ENCODE measurements around the gene LRRC59.

DNA sequence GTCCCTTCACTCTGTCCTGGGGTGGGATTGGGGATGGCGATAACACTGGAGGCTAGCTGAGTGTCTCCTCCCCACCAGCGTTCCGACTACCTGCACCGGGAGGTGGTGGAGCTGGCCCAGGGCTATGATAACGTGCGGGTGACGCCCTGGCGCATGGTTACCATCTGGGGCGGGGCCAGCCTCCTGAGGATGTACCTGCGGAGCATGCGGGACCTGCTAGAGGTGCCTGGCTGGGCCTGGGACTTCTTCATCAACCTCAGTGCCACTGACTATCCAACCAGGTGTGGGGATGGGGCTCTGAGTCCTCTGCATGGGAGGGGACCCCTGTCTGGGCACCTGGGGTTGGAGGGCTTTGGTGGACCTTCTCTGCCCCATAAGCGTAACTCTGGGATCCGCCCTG lies 42.5 kb downstream of the LRRC59 start:
- TF ChIP-seq KLF9 (CRISPR knock-in tag; IDR thresholded peaks at IDR 0.05; ENCODE audit: low read depth), result no peak
- TF ChIP-seq, protein P1, sequence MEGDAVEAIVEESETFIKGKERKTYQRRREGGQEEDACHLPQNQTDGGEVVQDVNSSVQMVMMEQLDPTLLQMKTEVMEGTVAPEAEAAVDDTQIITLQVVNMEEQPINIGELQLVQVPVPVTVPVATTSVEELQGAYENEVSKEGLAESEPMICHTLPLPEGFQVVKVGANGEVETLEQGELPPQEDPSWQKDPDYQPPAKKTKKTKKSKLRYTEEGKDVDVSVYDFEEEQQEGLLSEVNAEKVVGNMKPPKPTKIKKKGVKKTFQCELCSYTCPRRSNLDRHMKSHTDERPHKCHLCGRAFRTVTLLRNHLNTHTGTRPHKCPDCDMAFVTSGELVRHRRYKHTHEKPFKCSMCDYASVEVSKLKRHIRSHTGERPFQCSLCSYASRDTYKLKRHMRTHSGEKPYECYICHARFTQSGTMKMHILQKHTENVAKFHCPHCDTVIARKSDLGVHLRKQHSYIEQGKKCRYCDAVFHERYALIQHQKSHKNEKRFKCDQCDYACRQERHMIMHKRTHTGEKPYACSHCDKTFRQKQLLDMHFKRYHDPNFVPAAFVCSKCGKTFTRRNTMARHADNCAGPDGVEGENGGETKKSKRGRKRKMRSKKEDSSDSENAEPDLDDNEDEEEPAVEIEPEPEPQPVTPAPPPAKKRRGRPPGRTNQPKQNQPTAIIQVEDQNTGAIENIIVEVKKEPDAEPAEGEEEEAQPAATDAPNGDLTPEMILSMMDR (CRISPR knock-in tag; IDR thresholded peaks at IDR 0.05), result no peak
- no peak for TF ChIP-seq ASH2L (IDR thresholded peaks at IDR 0.05; ENCODE audit: insufficient read length, low read depth, low read length)
- no peak for TF ChIP-seq JUND (CRISPR knock-in tag; IDR thresholded peaks at IDR 0.05)
- no peak for TF ChIP-seq HNF4G (IDR thresholded peaks at IDR 0.05; ENCODE audit: borderline replicate concordance, low read depth, low read length)
- TF ChIP-seq HNF4G (CRISPR knock-in tag; IDR thresholded peaks at IDR 0.05; ENCODE audit: borderline replicate concordance, low read depth), result no peak
- no peak for TF ChIP-seq GLI4 (CRISPR knock-in tag; IDR thresholded peaks at IDR 0.05; ENCODE audit: borderline replicate concordance)
- TF ChIP-seq, protein P2, sequence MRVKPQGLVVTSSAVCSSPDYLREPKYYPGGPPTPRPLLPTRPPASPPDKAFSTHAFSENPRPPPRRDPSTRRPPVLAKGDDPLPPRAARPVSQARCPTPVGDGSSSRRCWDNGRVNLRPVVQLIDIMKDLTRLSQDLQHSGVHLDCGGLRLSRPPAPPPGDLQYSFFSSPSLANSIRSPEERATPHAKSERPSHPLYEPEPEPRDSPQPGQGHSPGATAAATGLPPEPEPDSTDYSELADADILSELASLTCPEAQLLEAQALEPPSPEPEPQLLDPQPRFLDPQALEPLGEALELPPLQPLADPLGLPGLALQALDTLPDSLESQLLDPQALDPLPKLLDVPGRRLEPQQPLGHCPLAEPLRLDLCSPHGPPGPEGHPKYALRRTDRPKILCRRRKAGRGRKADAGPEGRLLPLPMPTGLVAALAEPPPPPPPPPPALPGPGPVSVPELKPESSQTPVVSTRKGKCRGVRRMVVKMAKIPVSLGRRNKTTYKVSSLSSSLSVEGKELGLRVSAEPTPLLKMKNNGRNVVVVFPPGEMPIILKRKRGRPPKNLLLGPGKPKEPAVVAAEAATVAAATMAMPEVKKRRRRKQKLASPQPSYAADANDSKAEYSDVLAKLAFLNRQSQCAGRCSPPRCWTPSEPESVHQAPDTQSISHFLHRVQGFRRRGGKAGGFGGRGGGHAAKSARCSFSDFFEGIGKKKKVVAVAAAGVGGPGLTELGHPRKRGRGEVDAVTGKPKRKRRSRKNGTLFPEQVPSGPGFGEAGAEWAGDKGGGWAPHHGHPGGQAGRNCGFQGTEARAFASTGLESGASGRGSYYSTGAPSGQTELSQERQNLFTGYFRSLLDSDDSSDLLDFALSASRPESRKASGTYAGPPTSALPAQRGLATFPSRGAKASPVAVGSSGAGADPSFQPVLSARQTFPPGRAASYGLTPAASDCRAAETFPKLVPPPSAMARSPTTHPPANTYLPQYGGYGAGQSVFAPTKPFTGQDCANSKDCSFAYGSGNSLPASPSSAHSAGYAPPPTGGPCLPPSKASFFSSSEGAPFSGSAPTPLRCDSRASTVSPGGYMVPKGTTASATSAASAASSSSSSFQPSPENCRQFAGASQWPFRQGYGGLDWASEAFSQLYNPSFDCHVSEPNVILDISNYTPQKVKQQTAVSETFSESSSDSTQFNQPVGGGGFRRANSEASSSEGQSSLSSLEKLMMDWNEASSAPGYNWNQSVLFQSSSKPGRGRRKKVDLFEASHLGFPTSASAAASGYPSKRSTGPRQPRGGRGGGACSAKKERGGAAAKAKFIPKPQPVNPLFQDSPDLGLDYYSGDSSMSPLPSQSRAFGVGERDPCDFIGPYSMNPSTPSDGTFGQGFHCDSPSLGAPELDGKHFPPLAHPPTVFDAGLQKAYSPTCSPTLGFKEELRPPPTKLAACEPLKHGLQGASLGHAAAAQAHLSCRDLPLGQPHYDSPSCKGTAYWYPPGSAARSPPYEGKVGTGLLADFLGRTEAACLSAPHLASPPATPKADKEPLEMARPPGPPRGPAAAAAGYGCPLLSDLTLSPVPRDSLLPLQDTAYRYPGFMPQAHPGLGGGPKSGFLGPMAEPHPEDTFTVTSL (CRISPR knock-in tag; IDR thresholded peaks at IDR 0.05; ENCODE audit: borderline replicate concordance), result no peak
- no peak for TF ChIP-seq ETV6 (CRISPR knock-in tag; conservative IDR thresholded peaks at IDR 0.05)
- no peak for TF ChIP-seq TAF1 (CRISPR knock-in tag; IDR thresholded peaks at IDR 0.05)
- TF ChIP-seq GATAD2A (CRISPR knock-in tag; IDR thresholded peaks at IDR 0.05), result no peak
- no peak for TF ChIP-seq YY1 (IDR thresholded peaks at IDR 0.05; ENCODE audit: insufficient read depth, insufficient replicate concordance, low read depth, low read length)
- TF ChIP-seq EHMT2 (IDR thresholded peaks at IDR 0.05; ENCODE audit: borderline replicate concordance, low read depth, low read length), result no peak
- no peak for TF ChIP-seq ZNF703 (CRISPR knock-in tag; IDR thresholded peaks at IDR 0.05; ENCODE audit: borderline replicate concordance)

Data from HepG2 (cell line).